ENCODE measurements around the gene RNF126. TPM values are rescaled to one million over a fixed set of nuclear protein-coding genes. Genes with fewer than 3 reads are reported as not detected.
"Not testable (repeated sequence)": the region's sequence is repeated elsewhere in the genome, so short reads cannot be mapped to it uniquely, and the experiment has no call there.

RNF126 gene
- total RNA-seq, 2 experiments from 2014 or later, result 71.5 to 80.3 TPM

DNA sequence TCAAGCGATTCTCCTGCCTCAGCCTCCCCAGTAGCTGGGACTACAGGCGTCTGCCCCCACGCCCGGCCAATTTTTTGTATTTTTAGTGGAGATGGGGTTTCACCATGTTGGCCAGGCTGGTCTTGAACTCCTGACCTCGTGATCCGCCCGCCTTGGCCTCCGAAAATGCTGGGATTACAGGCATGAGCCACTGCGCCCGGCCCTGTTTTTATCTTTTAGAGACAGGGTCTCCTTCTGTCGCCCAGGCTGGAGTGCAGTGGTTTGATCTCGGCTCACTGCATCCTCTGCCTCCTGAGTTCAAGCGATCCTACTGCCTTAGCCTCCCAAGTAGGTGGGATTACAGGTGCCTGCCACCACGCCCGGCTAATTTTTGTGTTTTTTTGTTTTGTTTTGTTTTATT, 35.5 kb upstream of the RNF126 start:
- CTCF ChIA-PET, result interaction anchor here (0.6 to 1.2 kb wide), 2 partner anchors 9 to 283 kb away, joined by 3 to 4 read pairs; no protein-coding TSS in a partner anchor
- H3K27me3 Mint-ChIP-seq, result peaks cover 21% of the 10 kb centered on the region
- POLR2A ChIA-PET; H3K9me3 Mint-ChIP-seq; H3K36me3 Mint-ChIP-seq (ENCODE audit: low read depth); H3K4me3 Mint-ChIP-seq; H3K4me1 Mint-ChIP-seq; DNase-seq; H3K27ac Mint-ChIP-seq: not testable (repeated sequence)

DNA sequence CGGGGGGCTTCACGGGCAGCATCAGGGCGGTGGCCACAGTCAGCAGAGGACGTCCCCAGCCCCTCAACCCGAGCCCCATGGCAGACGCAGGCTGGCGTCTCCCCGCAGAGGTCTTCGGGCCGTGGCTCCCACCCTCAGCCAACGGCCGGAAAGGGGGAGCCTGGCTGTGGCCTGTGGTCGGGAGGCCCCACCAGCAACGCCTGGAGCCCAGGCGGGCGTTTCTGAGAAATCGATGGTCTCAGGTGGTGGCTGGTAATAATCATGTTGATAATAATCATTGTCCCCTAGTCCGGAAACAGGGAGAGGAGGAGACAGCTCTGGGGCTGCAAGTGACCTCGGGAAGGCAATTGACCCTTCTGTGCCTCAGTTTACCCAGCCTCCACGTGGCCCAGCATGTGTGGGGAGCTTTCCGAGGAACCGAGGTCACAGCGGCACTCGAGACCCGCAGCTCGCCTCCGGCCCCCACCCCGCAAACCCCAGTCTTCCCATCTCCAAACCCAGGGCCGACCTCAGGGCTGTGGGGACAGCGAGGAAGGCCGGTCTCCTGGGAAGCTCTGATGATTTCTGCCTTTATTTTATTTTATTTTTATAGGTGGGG, 32.4 kb upstream of the RNF126 start, which contains the start of gene PRSS57:
Gene PRSS57 (minus strand): TSS at position 101 of the 598 bp plus-strand sequence. CDS start 22 bp downstream, at position 79.
- H3K4me1 Mint-ChIP-seq, result no peaks in the 10 kb centered on the region
- no peak within 1 kb of the TSS for H3K4me3 Mint-ChIP-seq
- POLR2A ChIA-PET, result no interaction called here
- CTCF ChIA-PET, result interaction anchor here (1.6 kb wide), 1 partner anchor 39 kb away, joined by 5 read pairs; no protein-coding TSS in a partner anchor
- H3K27me3 Mint-ChIP-seq, result peaks cover 14% of the 10 kb centered on the region
- no peaks in the 10 kb centered on the region for H3K9me3 Mint-ChIP-seq
- no peaks in the 10 kb centered on the region for H3K36me3 Mint-ChIP-seq (ENCODE audit: low read depth)
- H3K27ac Mint-ChIP-seq, result no peak within 1 kb of the TSS
- no peak for DNase-seq

GRCh38 chr19:694481-695351, 31.7 kb upstream of the RNF126 start:
- H3K36me3 Mint-ChIP-seq (ENCODE audit: low read depth), result no peaks in the 10 kb centered on the region
- no peak for DNase-seq
- CTCF ChIA-PET, result interaction anchor here (0.9 to 1.6 kb wide), 3 partner anchors 14 to 162 kb away, joined by 3 to 5 read pairs (median 3); no protein-coding TSS in a partner anchor
- H3K27me3 Mint-ChIP-seq, result peaks cover 14% of the 10 kb centered on the region
- no peak overlapping the region for H3K4me3 Mint-ChIP-seq
- no peaks in the 10 kb centered on the region for H3K4me1 Mint-ChIP-seq
- no peak overlapping the region for H3K27ac Mint-ChIP-seq
- POLR2A ChIA-PET, result no interaction called here
- H3K9me3 Mint-ChIP-seq, result no peaks in the 10 kb centered on the region

DNA sequence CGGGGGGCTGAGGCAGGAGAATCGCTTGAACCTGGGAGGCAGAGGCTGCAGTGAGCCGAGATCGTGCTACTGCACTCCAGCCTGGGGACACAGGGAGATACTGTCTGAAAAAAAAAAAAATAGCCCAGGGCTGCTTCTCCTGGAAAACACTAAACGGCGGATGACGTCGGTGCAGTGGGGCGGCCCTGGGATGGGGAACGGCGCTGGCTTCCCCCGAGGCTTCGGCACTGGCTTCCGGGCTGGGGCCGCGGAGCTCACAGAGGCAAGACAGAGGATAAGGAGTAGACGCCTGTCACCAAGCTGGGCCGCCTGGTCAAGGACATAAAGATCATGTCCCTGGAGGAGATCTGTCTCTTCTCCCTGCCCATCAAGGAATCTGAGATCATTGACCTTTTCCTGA, 27.2 kb upstream of the RNF126 start:
- Mint-ChIP-seq H3K9me3 (no peaks in the 10 kb centered on the region), H3K27ac (no peak overlapping the region), H3K4me3 (no peak overlapping the region), H3K36me3 (ENCODE audit: low read depth) (no peaks in the 10 kb centered on the region), H3K27me3 (peaks cover 9% of the 10 kb centered on the region), H3K4me1 (no peaks in the 10 kb centered on the region)
- CTCF ChIA-PET, result interaction anchor here (0.6 kb wide), 1 partner anchor 32 kb away, joined by 3 read pairs; no protein-coding TSS in a partner anchor
- DNase-seq, result no peak
- POLR2A ChIA-PET, result no interaction called here

GRCh38 chr19:688992-689391, 26.0 kb upstream of the RNF126 start:
- POLR2A ChIA-PET, result no interaction called here
- Mint-ChIP-seq H3K9me3 (no peaks in the 10 kb centered on the region), H3K27me3 (no peaks in the 10 kb centered on the region), H3K4me3 (no peak overlapping the region), H3K27ac (no peak overlapping the region), H3K4me1 (no peaks in the 10 kb centered on the region), H3K36me3 (ENCODE audit: low read depth) (no peaks in the 10 kb centered on the region)
- CTCF ChIA-PET, result no interaction called here
- no peak for DNase-seq

- Mint-ChIP-seq H3K4me3 (no peak overlapping the region), H3K4me1 (no peaks in the 10 kb centered on the region), H3K9me3 (no peaks in the 10 kb centered on the region), H3K27me3 (no peaks in the 10 kb centered on the region), H3K36me3 (ENCODE audit: low read depth) (no peaks in the 10 kb centered on the region), H3K27ac (no peak overlapping the region)
- ChIA-PET CTCF (no interaction called here), POLR2A (no interaction called here)
- no peak for DNase-seq
Measured at GRCh38 chr19:688214-688613, 25.2 kb upstream of the RNF126 start.

DNA sequence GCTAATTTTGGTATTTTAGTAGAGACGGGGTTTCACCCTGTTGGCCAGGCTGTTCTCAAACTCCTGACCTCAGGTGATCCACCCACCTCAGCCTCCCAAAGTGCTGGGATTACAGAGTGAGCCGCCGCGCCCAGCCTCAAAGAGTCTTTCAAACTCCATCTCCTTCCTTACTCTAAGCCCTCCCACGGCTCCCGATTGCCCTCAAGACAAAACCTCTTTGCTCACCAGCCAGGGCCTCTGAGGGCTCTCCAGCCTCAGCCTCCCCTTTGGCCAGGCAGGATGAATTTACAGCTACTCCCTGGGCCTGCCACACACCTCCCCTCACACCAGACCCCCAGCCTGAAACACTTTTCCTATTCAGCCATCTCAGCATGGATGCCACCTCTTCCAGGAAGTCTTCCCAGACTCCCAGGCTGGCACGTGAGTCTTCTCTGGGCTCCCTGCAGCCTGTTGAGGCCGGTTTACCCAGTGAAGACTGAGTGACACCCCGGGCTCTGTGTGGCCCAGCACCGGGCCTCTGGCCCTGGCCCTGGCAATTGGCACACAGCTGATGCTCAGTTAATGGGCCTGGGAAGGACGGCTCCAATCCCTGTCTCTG, 24.7 kb upstream of the RNF126 start:
- Mint-ChIP-seq H3K27me3 (no peaks in the 10 kb centered on the region), H3K4me3 (no peak overlapping the region), H3K36me3 (ENCODE audit: low read depth) (no peaks in the 10 kb centered on the region), H3K27ac (peak overlapping the region; percentile 50), H3K4me1 (no peaks in the 10 kb centered on the region), H3K9me3 (no peaks in the 10 kb centered on the region)
- DNase-seq, result no peak
- CTCF ChIA-PET, result no interaction called here
- POLR2A ChIA-PET, result no interaction called here

- no peak for DNase-seq
- no peaks in the 10 kb centered on the region for H3K4me1 Mint-ChIP-seq
- CTCF ChIA-PET, result interaction anchor here (0.6 kb wide), 1 partner anchor 97 kb away, joined by 4 read pairs; no protein-coding TSS in a partner anchor
- no peaks in the 10 kb centered on the region for H3K27me3 Mint-ChIP-seq
- POLR2A ChIA-PET, result no interaction called here
- no peaks in the 10 kb centered on the region for H3K36me3 Mint-ChIP-seq (ENCODE audit: low read depth)
- H3K27ac Mint-ChIP-seq, result no peak overlapping the region
- no peaks in the 10 kb centered on the region for H3K9me3 Mint-ChIP-seq
- no peak overlapping the region for H3K4me3 Mint-ChIP-seq
Measured at GRCh38 chr19:686589-687297, 23.7 kb upstream of the RNF126 start.

DNA sequence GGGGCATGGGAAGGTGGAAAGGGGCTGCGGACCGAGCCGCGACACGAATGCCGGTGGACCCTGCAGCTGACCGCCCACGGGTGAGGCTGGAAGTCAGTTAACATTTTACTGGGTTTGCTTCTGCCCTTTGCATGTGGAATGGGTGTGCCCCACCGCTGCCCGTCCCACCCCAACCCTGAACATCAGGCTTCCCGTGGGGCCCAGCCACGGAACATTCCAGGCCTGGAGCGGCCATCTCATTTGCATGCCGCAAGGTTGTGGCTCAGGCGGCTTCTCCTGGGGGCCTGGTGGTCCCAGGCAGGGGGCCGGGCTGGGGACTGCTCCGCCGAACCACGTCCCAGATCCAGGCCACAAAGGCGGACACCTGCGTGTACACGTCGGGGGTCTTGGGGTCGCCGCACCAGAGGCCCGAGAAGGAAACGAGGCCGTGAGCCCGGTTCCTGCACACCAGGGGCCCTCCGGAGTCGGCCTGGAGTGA, 22.5 kb upstream of the RNF126 start:
- no peak overlapping the region for H3K4me3 Mint-ChIP-seq
- no peaks in the 10 kb centered on the region for H3K9me3 Mint-ChIP-seq
- DNase-seq, result no peak
- ChIA-PET POLR2A (no interaction called here), CTCF (no interaction called here)
- no peaks in the 10 kb centered on the region for H3K36me3 Mint-ChIP-seq (ENCODE audit: low read depth)
- no peak overlapping the region for H3K27ac Mint-ChIP-seq
- peaks cover 5% of the 10 kb centered on the region for H3K4me1 Mint-ChIP-seq
- H3K27me3 Mint-ChIP-seq, result no peaks in the 10 kb centered on the region

DNA sequence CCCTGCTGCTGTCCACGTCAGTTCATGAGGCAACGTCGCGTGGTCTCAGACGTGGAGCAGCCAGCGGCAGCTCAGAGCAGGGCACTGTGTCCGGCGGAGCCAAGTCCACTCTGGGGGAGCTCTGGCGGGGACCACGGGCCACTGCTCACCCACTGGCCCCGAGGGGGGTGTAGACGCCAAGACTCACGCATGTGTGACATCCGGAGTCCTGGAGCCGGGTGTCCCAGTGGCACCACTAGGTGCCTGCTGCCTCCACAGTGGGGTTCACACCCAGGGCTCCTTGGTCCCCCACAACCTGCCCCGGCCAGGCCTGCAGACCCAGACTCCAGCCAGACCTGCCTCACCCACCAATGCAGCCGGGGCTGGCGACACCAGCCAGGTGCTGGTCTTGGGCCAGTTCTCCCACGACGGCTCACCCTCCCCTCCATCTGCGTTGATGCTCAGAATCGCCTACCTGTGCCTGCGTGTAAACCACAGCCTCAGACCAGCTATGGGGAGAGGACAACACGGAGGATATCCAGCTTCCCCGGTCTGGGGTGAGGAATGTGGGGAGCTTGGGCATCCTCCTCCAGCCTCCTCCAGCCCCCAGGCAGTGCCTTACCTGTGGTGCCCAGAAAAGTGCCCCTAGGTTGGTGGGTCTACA, 19.8 kb upstream of the RNF126 start:
- Mint-ChIP-seq H3K36me3 (ENCODE audit: low read depth) (no peaks in the 10 kb centered on the region), H3K9me3 (no peaks in the 10 kb centered on the region), H3K27me3 (no peaks in the 10 kb centered on the region), H3K4me1 (peaks cover 7% of the 10 kb centered on the region), H3K4me3 (no peak overlapping the region), H3K27ac (no peak overlapping the region)
- CTCF ChIA-PET, result interaction anchor here (0.6 kb wide), 1 partner anchor 260 kb away, joined by 3 read pairs; no protein-coding TSS in a partner anchor
- POLR2A ChIA-PET, result no interaction called here
- no peak for DNase-seq

DNA sequence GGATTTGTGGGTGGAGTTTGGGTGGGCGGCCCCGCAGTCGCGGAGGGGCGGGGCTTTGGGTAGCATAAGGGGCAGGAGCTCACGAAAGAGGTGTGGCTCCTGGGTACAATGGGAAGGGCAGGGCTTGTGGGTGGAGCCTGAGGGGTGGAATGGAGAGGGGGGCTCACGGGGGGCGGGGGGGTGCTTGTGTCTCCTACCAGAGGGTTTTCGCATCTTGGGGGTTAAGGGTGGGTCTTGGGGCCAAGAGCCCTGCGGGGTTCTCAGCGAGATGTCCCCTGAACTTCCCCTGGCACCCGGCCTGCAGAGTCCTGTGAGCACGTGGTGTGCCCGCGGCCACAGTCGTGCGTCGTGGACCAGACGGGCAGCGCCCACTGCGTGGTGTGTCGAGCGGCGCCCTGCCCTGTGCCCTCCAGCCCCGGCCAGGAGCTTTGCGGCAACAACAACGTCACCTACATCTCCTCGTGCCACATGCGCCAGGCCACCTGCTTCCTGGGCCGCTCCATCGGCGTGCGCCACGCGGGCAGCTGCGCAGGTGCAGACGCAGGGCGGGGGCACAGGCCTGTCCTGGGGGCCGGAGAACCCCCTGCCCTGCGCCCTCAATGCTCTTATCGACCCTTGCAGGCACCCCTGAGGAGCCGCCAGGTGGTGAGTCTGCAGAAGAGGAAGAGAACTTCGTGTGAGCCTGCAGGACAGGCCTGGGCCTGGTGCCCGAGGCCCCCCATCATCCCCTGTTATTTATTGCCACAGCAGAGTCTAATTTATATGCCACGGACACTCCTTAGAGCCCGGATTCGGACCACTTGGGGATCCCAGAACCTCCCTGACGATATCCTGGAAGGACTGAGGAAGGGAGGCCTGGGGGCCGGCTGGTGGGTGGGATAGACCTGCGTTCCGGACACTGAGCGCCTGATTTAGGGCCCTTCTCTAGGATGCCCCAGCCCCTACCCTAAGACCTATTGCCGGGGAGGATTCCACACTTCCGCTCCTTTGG, 18.3 kb upstream of the RNF126 start:
- Mint-ChIP-seq H3K9me3 (no peaks in the 10 kb centered on the region), H3K4me1 (peaks cover 7% of the 10 kb centered on the region), H3K27me3 (peaks cover 4% of the 10 kb centered on the region), H3K36me3 (ENCODE audit: low read depth) (no peaks in the 10 kb centered on the region), H3K27ac (peak overlapping the region; percentile 100), H3K4me3 (peak overlapping the region; percentile 83)
- POLR2A ChIA-PET, result no interaction called here
- peak; percentile 91 for DNase-seq
- CTCF ChIA-PET, result interaction anchor here (1.0 to 1.7 kb wide), 3 partner anchors 13 to 55 kb away, joined by 3 to 6 read pairs (median 3); no protein-coding TSS in a partner anchor
